Activated naive CD8-positive, alpha-beta T cell treated with anti-CD3 and anti-CD28 coated beads, Interleukin-2, amount 50 U/mL, for 24 hours (primary cell): ENCODE measurements around the gene GNAI2.

Experiments used
- ATAC-seq: fragments of 150-1000 bp; cut with Tn5 transposase; one replicate; pipeline ENCODE4 v1.10.0; 2021
- DNase-seq: peaks from one replicate; pipeline ENCODE4 v3.0.0; 2021
- H3K27ac Mint-ChIP-seq: one replicate; pipeline ENCODE4 v1.8.0; 2021; ENCODE audit warnings: mild to moderate bottlenecking, mixed read lengths
- H3K27me3 Mint-ChIP-seq: one replicate; pipeline ENCODE4 v1.8.0; 2021; ENCODE audit warnings: mixed read lengths
- H3K36me3 Mint-ChIP-seq: one replicate; pipeline ENCODE4 v1.8.0; 2021; ENCODE audit warnings: low read depth, mixed read lengths
- H3K4me1 Mint-ChIP-seq: one replicate; pipeline ENCODE4 v1.8.0; 2021; ENCODE audit warnings: mixed read lengths
- H3K4me3 Mint-ChIP-seq: one replicate; pipeline ENCODE4 v1.8.0; 2021; ENCODE audit warnings: mild to moderate bottlenecking, moderate library complexity, mixed read lengths
- H3K9me3 Mint-ChIP-seq: one replicate; pipeline ENCODE4 v1.8.0; 2021; ENCODE audit warnings: mixed read lengths

The GNAI2 gene

GRCh38 chr3:50211930-50212329 is 24.1 kb upstream of the GNAI2 start:
- H3K4me1 Mint-ChIP-seq: peaks cover 4% of the 10 kb centered on the region
- peaks cover 10% of the 10 kb centered on the region for H3K27me3 Mint-ChIP-seq
- no peak overlapping the region for H3K27ac Mint-ChIP-seq
- peak; percentile 90 for ATAC-seq
- no peaks in the 10 kb centered on the region for H3K9me3 Mint-ChIP-seq
- DNase-seq: peak; percentile 71
- no peaks in the 10 kb centered on the region for H3K36me3 Mint-ChIP-seq
- H3K4me3 Mint-ChIP-seq: no peak overlapping the region

- Mint-ChIP-seq H3K27ac (no peak overlapping the region), H3K4me3 (no peak overlapping the region), H3K4me1 (peaks cover 4% of the 10 kb centered on the region), H3K36me3 (no peaks in the 10 kb centered on the region), H3K27me3 (peaks cover 5% of the 10 kb centered on the region), H3K9me3 (no peaks in the 10 kb centered on the region)
- no peak for ATAC-seq
- no peak for DNase-seq
These were observed 23.5 kb upstream of the GNAI2 start for GRCh38 chr3:50212502-50212901.

GRCh38 chr3:50212971-50213370 is 23.0 kb upstream of the GNAI2 start:
- no peak overlapping the region for H3K27ac Mint-ChIP-seq
- no peak for ATAC-seq
- no peaks in the 10 kb centered on the region for H3K36me3 Mint-ChIP-seq
- no peak for DNase-seq
- H3K4me1 Mint-ChIP-seq: peaks cover 4% of the 10 kb centered on the region
- H3K27me3 Mint-ChIP-seq: peaks cover 5% of the 10 kb centered on the region
- H3K4me3 Mint-ChIP-seq: no peak overlapping the region
- no peaks in the 10 kb centered on the region for H3K9me3 Mint-ChIP-seq

- no peak overlapping the region for H3K27ac Mint-ChIP-seq
- H3K36me3 Mint-ChIP-seq: no peaks in the 10 kb centered on the region
- no peak overlapping the region for H3K4me3 Mint-ChIP-seq
- DNase-seq (no peak), ATAC-seq (no peak)
- peaks cover 5% of the 10 kb centered on the region for H3K27me3 Mint-ChIP-seq
- H3K9me3 Mint-ChIP-seq: no peaks in the 10 kb centered on the region
- peaks cover 4% of the 10 kb centered on the region for H3K4me1 Mint-ChIP-seq
These were observed 22.6 kb upstream of the GNAI2 start for GRCh38 chr3:50213373-50213772.

- peaks cover 4% of the 10 kb centered on the region for H3K4me1 Mint-ChIP-seq
- H3K27me3 Mint-ChIP-seq: no peaks in the 10 kb centered on the region
- no peak overlapping the region for H3K4me3 Mint-ChIP-seq
- no peak for ATAC-seq
- no peak overlapping the region for H3K27ac Mint-ChIP-seq
- no peaks in the 10 kb centered on the region for H3K9me3 Mint-ChIP-seq
- H3K36me3 Mint-ChIP-seq: no peaks in the 10 kb centered on the region
- DNase-seq: no peak
These were observed 21.2 kb upstream of the GNAI2 start for GRCh38 chr3:50214824-50215223.

- no peaks in the 10 kb centered on the region for H3K36me3 Mint-ChIP-seq
- H3K27me3 Mint-ChIP-seq: no peaks in the 10 kb centered on the region
- no peak for ATAC-seq
- no peaks in the 10 kb centered on the region for H3K9me3 Mint-ChIP-seq
- H3K4me3 Mint-ChIP-seq: no peak overlapping the region
- peaks cover 4% of the 10 kb centered on the region for H3K4me1 Mint-ChIP-seq
- H3K27ac Mint-ChIP-seq: no peak overlapping the region
- no peak for DNase-seq
These were observed 20.5 kb upstream of the GNAI2 start for GRCh38 chr3:50215529-50215928.

- no peak overlapping the region for H3K27ac Mint-ChIP-seq
These were observed 18.3 kb upstream of the GNAI2 start for GRCh38 chr3:50217681-50218080.

GRCh38 chr3:50218448-50218847 is 17.6 kb upstream of the GNAI2 start:
- Mint-ChIP-seq H3K27ac (no peak overlapping the region), H3K9me3 (no peaks in the 10 kb centered on the region), H3K4me3 (no peak overlapping the region), H3K4me1 (no peaks in the 10 kb centered on the region), H3K36me3 (no peaks in the 10 kb centered on the region), H3K27me3 (no peaks in the 10 kb centered on the region)
- ATAC-seq: no peak
- no peak for DNase-seq

More at GRCh38 chr3:50217681-50218080, 18.3 kb upstream of the GNAI2 start:
- no peaks in the 10 kb centered on the region for H3K27me3 Mint-ChIP-seq
- no peaks in the 10 kb centered on the region for H3K36me3 Mint-ChIP-seq
- DNase-seq (no peak), ATAC-seq (no peak)
- no peak overlapping the region for H3K4me3 Mint-ChIP-seq
- no peaks in the 10 kb centered on the region for H3K9me3 Mint-ChIP-seq
- no peaks in the 10 kb centered on the region for H3K4me1 Mint-ChIP-seq

GRCh38 chr3:50219285-50219684 is 16.7 kb upstream of the GNAI2 start:
- H3K27ac Mint-ChIP-seq: no peak overlapping the region
- no peaks in the 10 kb centered on the region for H3K4me1 Mint-ChIP-seq
- peaks cover 3% of the 10 kb centered on the region for H3K27me3 Mint-ChIP-seq
- DNase-seq: no peak
- ATAC-seq: no peak
- H3K9me3 Mint-ChIP-seq: no peaks in the 10 kb centered on the region
- H3K4me3 Mint-ChIP-seq: no peak overlapping the region
- no peaks in the 10 kb centered on the region for H3K36me3 Mint-ChIP-seq

GRCh38 chr3:50220109-50220508 is 15.9 kb upstream of the GNAI2 start:
- Mint-ChIP-seq H3K27me3 (peaks cover 8% of the 10 kb centered on the region), H3K4me1 (no peaks in the 10 kb centered on the region), H3K27ac (no peak overlapping the region), H3K36me3 (no peaks in the 10 kb centered on the region), H3K9me3 (no peaks in the 10 kb centered on the region), H3K4me3 (no peak overlapping the region)
- ATAC-seq: no peak
- DNase-seq: no peak

GRCh38 chr3:50221051-50221410 is 15.0 kb upstream of the GNAI2 start:
- peaks cover 8% of the 10 kb centered on the region for H3K27me3 Mint-ChIP-seq
- peaks cover 7% of the 10 kb centered on the region for H3K4me1 Mint-ChIP-seq
- H3K27ac Mint-ChIP-seq: no peak overlapping the region
- no peak overlapping the region for H3K4me3 Mint-ChIP-seq
- H3K36me3 Mint-ChIP-seq: no peaks in the 10 kb centered on the region
- H3K9me3 Mint-ChIP-seq: no peaks in the 10 kb centered on the region
- DNase-seq: no peak
- no peak for ATAC-seq

- peaks cover 10% of the 10 kb centered on the region for H3K4me1 Mint-ChIP-seq
- ATAC-seq (no peak), DNase-seq (no peak)
- no peaks in the 10 kb centered on the region for H3K36me3 Mint-ChIP-seq
- H3K27me3 Mint-ChIP-seq: peaks cover 8% of the 10 kb centered on the region
- no peak overlapping the region for H3K4me3 Mint-ChIP-seq
- H3K27ac Mint-ChIP-seq: no peak overlapping the region
- no peaks in the 10 kb centered on the region for H3K9me3 Mint-ChIP-seq
These were observed 14.4 kb upstream of the GNAI2 start for GRCh38 chr3:50221411-50222168.

GRCh38 chr3:50222169-50222528 is 13.9 kb upstream of the GNAI2 start:
- no peak overlapping the region for H3K27ac Mint-ChIP-seq
- peaks cover 15% of the 10 kb centered on the region for H3K4me1 Mint-ChIP-seq
- H3K4me3 Mint-ChIP-seq: no peak overlapping the region
- H3K27me3 Mint-ChIP-seq: peaks cover 8% of the 10 kb centered on the region
- no peaks in the 10 kb centered on the region for H3K9me3 Mint-ChIP-seq
- no peak for ATAC-seq
- DNase-seq: no peak
- no peaks in the 10 kb centered on the region for H3K36me3 Mint-ChIP-seq

- Mint-ChIP-seq H3K9me3 (no peaks in the 10 kb centered on the region), H3K36me3 (no peaks in the 10 kb centered on the region), H3K4me1 (peaks cover 30% of the 10 kb centered on the region), H3K4me3 (peak overlapping the region; percentile 35), H3K27me3 (peaks cover 8% of the 10 kb centered on the region), H3K27ac (no peak overlapping the region)
- no peak for DNase-seq
- ATAC-seq: no peak
These were observed 11.4 kb upstream of the GNAI2 start for GRCh38 chr3:50224639-50225038.

GRCh38 chr3:50226888-50227389 is 9.1 kb upstream of the GNAI2 start:
- Mint-ChIP-seq H3K27me3 (peaks cover 8% of the 10 kb centered on the region), H3K27ac (peak overlapping the region; percentile 81), H3K9me3 (no peaks in the 10 kb centered on the region), H3K4me3 (peak overlapping the region; percentile 94), H3K4me1 (peaks cover 30% of the 10 kb centered on the region), H3K36me3 (no peaks in the 10 kb centered on the region)
- DNase-seq (peak; percentile 51), ATAC-seq (peak; percentile 11)
